Naive thymus-derived CD4-positive, alpha-beta T cell (primary cell): Measurements from ENCODE around the gene EEF1AKMT2. TPM values are rescaled to one million over a fixed set of nuclear protein-coding genes. Genes with fewer than 3 reads are reported as not detected.

Experiments used
- ATAC-seq: fragments of 150-1000 bp; cut with Tn5 transposase; 2 replicates; pipeline ENCODE4 v1.10.0; 2021; ENCODE audit warnings: mild to moderate bottlenecking, moderate library complexity
- CTCF ChIA-PET: fragments of 350-600 bp; sonication (Branson Sonifier 250); formaldehyde crosslinking; loops from one replicate; lab custom pipeline; 2021; ENCODE audit warnings: antibody characterized with exemption; lab: Charles Lee
- POLR2A ChIA-PET: fragments of 350-600 bp; sonication (Branson Sonifier 250); formaldehyde crosslinking; loops from one replicate; lab custom pipeline; 2021; ENCODE audit warnings: antibody characterized with exemption, inconsistent platforms; lab: Charles Lee
- DNase-seq, 9 donors: peaks; one replicate each; pipeline versions ENCODE4 v3.0.0 to v3.0.0-alpha.2; 2020 to 2022; ENCODE audit warnings: mixed read lengths in 1 of 9
- H3K27ac ChIP-seq: one replicate; pipeline ENCODE4 v1.7.0; 2013; ENCODE audit warnings: mild to moderate bottlenecking, low read depth, low read length, moderate library complexity
- H3K27me3 ChIP-seq, 2 donors: one replicate each; pipeline ENCODE4 v1.7.0; 2013; ENCODE audit warnings: low read length in 2 of 2, mild to moderate bottlenecking in 2 of 2, moderate library complexity in 2 of 2; ENCODE audit not compliant: control insufficient read depth in 2 of 2, insufficient read depth in 2 of 2
- H3K36me3 ChIP-seq, 3 experiments: 1 replicate in 2 of 3; 2 replicates in 1 of 3; pipeline ENCODE4 v1.7.0; 2013; ENCODE audit warnings: low read length in 3 of 3, mild to moderate bottlenecking in 3 of 3, moderate library complexity in 1 of 3; ENCODE audit not compliant: insufficient read depth in 3 of 3, control insufficient read depth in 2 of 3
- H3K4me1 ChIP-seq, 2 donors: one replicate each; pipeline ENCODE4 v1.7.0; 2013; ENCODE audit warnings: low read length in 2 of 2, mild to moderate bottlenecking in 2 of 2, moderate library complexity in 1 of 2; ENCODE audit not compliant: control insufficient read depth in 2 of 2, insufficient read depth in 2 of 2
- H3K4me3 ChIP-seq: 2 replicates; pipeline ENCODE4 v1.7.0; 2013; ENCODE audit warnings: mild to moderate bottlenecking, low read length
- H3K9me3 ChIP-seq, 3 experiments: 1 replicate in 2 of 3; 2 replicates in 1 of 3; pipeline ENCODE4 v1.7.0; 2013; ENCODE audit warnings: low read length in 3 of 3; ENCODE audit not compliant: control insufficient read depth in 2 of 3
- H3K27ac Mint-ChIP-seq, 9 donors: one replicate each; pipeline ENCODE4 v1.8.0; 2020 to 2022; ENCODE audit warnings: mixed read lengths in 9 of 9, mild to moderate bottlenecking in 8 of 9, moderate library complexity in 5 of 9, inconsistent platforms in 2 of 9
- H3K27me3 Mint-ChIP-seq, 5 donors: one replicate each; pipeline ENCODE4 v1.8.0; 2021 to 2022; ENCODE audit warnings: mixed read lengths in 5 of 5, mild to moderate bottlenecking in 1 of 5
- H3K36me3 Mint-ChIP-seq, 5 donors: one replicate each; pipeline ENCODE4 v1.8.0; 2020 to 2022; ENCODE audit warnings: mixed read lengths in 5 of 5, mild to moderate bottlenecking in 3 of 5, inconsistent platforms in 1 of 5
- H3K4me1 Mint-ChIP-seq, 7 donors: one replicate each; pipeline ENCODE4 v1.8.0; 2020 to 2022; ENCODE audit warnings: mixed read lengths in 7 of 7, mild to moderate bottlenecking in 3 of 7, inconsistent platforms in 1 of 7
- H3K4me3 Mint-ChIP-seq, 10 donors: one replicate each; pipeline ENCODE4 v1.8.0; 2020 to 2022; ENCODE audit warnings: mild to moderate bottlenecking in 10 of 10, mixed read lengths in 10 of 10, moderate library complexity in 6 of 10, inconsistent platforms in 2 of 10
- H3K9me3 Mint-ChIP-seq, 11 donors: one replicate each; pipeline ENCODE4 v1.8.0; 2020 to 2022; ENCODE audit warnings: mixed read lengths in 11 of 11, mild to moderate bottlenecking in 4 of 11, inconsistent platforms in 1 of 11, moderate library complexity in 1 of 11
- intact Hi-C, 2 donors: fragments of 100-400 bp; cut with micrococcal nuclease; formaldehyde crosslinking; loops; one replicate each; pipeline ENCODE4 v1.15.1; 2023
- polyA plus RNA-seq, 2 donors: library from polyadenylated mRNA; unstranded; fragments of 300-500 nt; fragmentation: Illumina TruSeq; gene quantifications; one replicate each; pipeline ENCODE4 v1.2.3, GENCODE V29; 2021
- total RNA-seq, 6 experiments: library from RNA in 5 of 6; stranded (reverse) in 5 of 6; gene quantifications; 1 replicate in 5 of 6; 2 replicates in 1 of 6; pipeline ENCODE4 v1.2.3 and lab custom pipeline; 2021 to 2026

The EEF1AKMT2 gene
- total and polyA plus RNA-seq, 7 experiments from 2014 or later: 11.5 to 38.1 (median 22.0) TPM

GRCh38 chr10:124768791-124769190, 22.9 kb downstream of the EEF1AKMT2 start:
- H3K27ac ChIP-seq: no peak overlapping the region
- CTCF ChIA-PET: no interaction called here
- peaks cover 0 to 1% (median 0%) of the 10 kb centered on the region in 11 donors for H3K9me3 Mint-ChIP-seq
- H3K4me1 ChIP-seq: no peaks in the 10 kb centered on the region
- H3K27me3 ChIP-seq: no peaks in the 10 kb centered on the region
- H3K36me3 ChIP-seq: peaks cover 0 to 37% (median 3%) of the 10 kb centered on the region in 3 experiments
- DNase-seq: no peak
- H3K4me1 Mint-ChIP-seq: peaks cover 0 to 5% (median 0%) of the 10 kb centered on the region in 7 donors
- H3K27ac Mint-ChIP-seq: peak overlapping the region in 1 of 9 donors; percentile 9
- H3K27me3 Mint-ChIP-seq: no peaks in the 10 kb centered on the region
- no peak overlapping the region for H3K4me3 Mint-ChIP-seq
- intact Hi-C loops: no loop called here
- no peak overlapping the region for H3K4me3 ChIP-seq
- H3K9me3 ChIP-seq: no peaks in the 10 kb centered on the region
- H3K36me3 Mint-ChIP-seq: peaks cover 9 to 53% (median 30%) of the 10 kb centered on the region in 5 donors
- no peak for ATAC-seq
- POLR2A ChIA-PET: no interaction called here

- no peak overlapping the region for H3K27ac Mint-ChIP-seq
Measured at GRCh38 chr10:124765256-124765655, 26.4 kb downstream of the EEF1AKMT2 start.

GRCh38 chr10:124763267-124763666, 28.4 kb downstream of the EEF1AKMT2 start:
- intact Hi-C loops: no loop called here
- Mint-ChIP-seq H3K36me3 (peaks cover 0 to 47% (median 13%) of the 10 kb centered on the region in 5 donors), H3K27me3 (no peaks in the 10 kb centered on the region), H3K4me1 (peaks cover 0 to 15% (median 5%) of the 10 kb centered on the region in 7 donors), H3K4me3 (no peak overlapping the region), H3K27ac (no peak overlapping the region), H3K9me3 (peaks cover 0 to 1% (median 0%) of the 10 kb centered on the region in 11 donors)
- CTCF ChIA-PET: no interaction called here
- DNase-seq (no peak), ATAC-seq (no peak)
- POLR2A ChIA-PET: no interaction called here
- Histone ChIP-seq H3K4me3 (no peak overlapping the region), H3K9me3 (no peaks in the 10 kb centered on the region), H3K4me1 (no peaks in the 10 kb centered on the region), H3K27ac (no peak overlapping the region), H3K27me3 (no peaks in the 10 kb centered on the region), H3K36me3 (peaks cover 0 to 33% (median 6%) of the 10 kb centered on the region in 3 experiments)

More at GRCh38 chr10:124765256-124765655, 26.4 kb downstream of the EEF1AKMT2 start:
- H3K4me1 Mint-ChIP-seq: peaks cover 0 to 12% (median 5%) of the 10 kb centered on the region in 7 donors
- Histone ChIP-seq H3K36me3 (peaks cover 0 to 25% (median 6%) of the 10 kb centered on the region in 3 experiments), H3K9me3 (no peaks in the 10 kb centered on the region), H3K27ac (no peak overlapping the region), H3K27me3 (no peaks in the 10 kb centered on the region), H3K4me3 (no peak overlapping the region), H3K4me1 (no peaks in the 10 kb centered on the region)
- DNase-seq (no peak), ATAC-seq (no peak)
- ChIA-PET CTCF (interaction anchor here (1.3 kb wide), 1 partner anchor 16 kb away, joined by 3 read pairs; no protein-coding TSS in a partner anchor), POLR2A (no interaction called here)
- intact Hi-C loops: no loop called here
- peaks cover 0 to 1% (median 0%) of the 10 kb centered on the region in 11 donors for H3K9me3 Mint-ChIP-seq
- H3K36me3 Mint-ChIP-seq: peaks cover 0 to 40% (median 17%) of the 10 kb centered on the region in 5 donors
- H3K4me3 Mint-ChIP-seq: no peak overlapping the region
- H3K27me3 Mint-ChIP-seq: no peaks in the 10 kb centered on the region

GRCh38 chr10:124762281-124762680, 29.4 kb downstream of the EEF1AKMT2 start:
- no peak overlapping the region for H3K4me3 ChIP-seq
- H3K36me3 ChIP-seq: peaks cover 0 to 34% (median 6%) of the 10 kb centered on the region in 3 experiments
- Mint-ChIP-seq H3K27me3 (no peaks in the 10 kb centered on the region), H3K36me3 (peaks cover 0 to 42% (median 9%) of the 10 kb centered on the region in 5 donors), H3K4me3 (no peak overlapping the region), H3K27ac (no peak overlapping the region), H3K9me3 (no peaks in the 10 kb centered on the region), H3K4me1 (peaks cover 0 to 15% (median 5%) of the 10 kb centered on the region in 7 donors)
- intact Hi-C loops: no loop called here
- no peaks in the 10 kb centered on the region for H3K4me1 ChIP-seq
- ChIA-PET CTCF (interaction anchor here (0.9 kb wide), 1 partner anchor 21 kb away, joined by 3 read pairs; no protein-coding TSS in a partner anchor), POLR2A (no interaction called here)
- H3K27me3 ChIP-seq: no peaks in the 10 kb centered on the region
- no peak overlapping the region for H3K27ac ChIP-seq
- no peaks in the 10 kb centered on the region for H3K9me3 ChIP-seq
- ATAC-seq: no peak
- no peak for DNase-seq

- Histone ChIP-seq H3K27ac (no peak overlapping the region), H3K36me3 (peaks cover 0 to 19% (median 0%) of the 10 kb centered on the region in 3 experiments), H3K27me3 (no peaks in the 10 kb centered on the region), H3K4me1 (no peaks in the 10 kb centered on the region), H3K9me3 (no peaks in the 10 kb centered on the region), H3K4me3 (no peak overlapping the region)
- intact Hi-C loops: no loop called here
- ATAC-seq (no peak), DNase-seq (no peak)
- CTCF ChIA-PET: interaction anchor here (0.5 to 2.1 kb wide), 7 partner anchors 9 to 1716 kb away, joined by 3 to 5 read pairs (median 3); no protein-coding TSS in a partner anchor
- POLR2A ChIA-PET: interaction anchor here (1.4 kb wide), 1 partner anchor 30 kb away, joined by 3 read pairs; no protein-coding TSS in a partner anchor
- Mint-ChIP-seq H3K27me3 (no peaks in the 10 kb centered on the region), H3K9me3 (no peaks in the 10 kb centered on the region), H3K4me1 (peaks cover 0 to 17% (median 5%) of the 10 kb centered on the region in 7 donors), H3K27ac (peak overlapping the region in 1 of 9 donors; percentile 12), H3K36me3 (peaks cover 0 to 29% (median 8%) of the 10 kb centered on the region in 5 donors), H3K4me3 (no peak overlapping the region)
Measured at GRCh38 chr10:124756156-124756903, 35.4 kb downstream of the EEF1AKMT2 start.

GRCh38 chr10:124755581-124755980, 36.1 kb downstream of the EEF1AKMT2 start:
- Histone ChIP-seq H3K27me3 (no peaks in the 10 kb centered on the region), H3K4me1 (no peaks in the 10 kb centered on the region), H3K27ac (no peak overlapping the region), H3K4me3 (no peak overlapping the region), H3K9me3 (no peaks in the 10 kb centered on the region), H3K36me3 (peaks cover 0 to 19% (median 0%) of the 10 kb centered on the region in 3 experiments)
- Mint-ChIP-seq H3K27me3 (no peaks in the 10 kb centered on the region), H3K4me3 (no peak overlapping the region), H3K36me3 (peaks cover 0 to 23% (median 8%) of the 10 kb centered on the region in 5 donors), H3K4me1 (peaks cover 0 to 10% (median 2%) of the 10 kb centered on the region in 7 donors), H3K27ac (no peak overlapping the region), H3K9me3 (no peaks in the 10 kb centered on the region)
- ATAC-seq (no peak), DNase-seq (no peak)
- CTCF ChIA-PET: interaction anchor here (0.9 to 1.1 kb wide), 2 partner anchors 10 to 225 kb away, joined by 4 to 5 read pairs; no protein-coding TSS in a partner anchor
- POLR2A ChIA-PET: no interaction called here
- intact Hi-C loops: no loop called here
